PC-9 (cell line): ENCODE results near the gene ZNF282.

Experiments
- CTCF ChIP-seq: fragments of 200-600 bp; sonication (generic); conservative IDR thresholded peaks from 2 replicates; pipeline ENCODE4 v1.6.1; 2017; ENCODE audit warnings: mixed run types, antibody characterized with exemption, mild to moderate bottlenecking, moderate library complexity
- EZH2 ChIP-seq: fragments of 200-600 bp; sonication (generic); IDR thresholded peaks from 2 replicates; pipeline ENCODE4 v1.8.0; 2017; ENCODE audit warnings: antibody characterized with exemption, low read depth

DNA sequence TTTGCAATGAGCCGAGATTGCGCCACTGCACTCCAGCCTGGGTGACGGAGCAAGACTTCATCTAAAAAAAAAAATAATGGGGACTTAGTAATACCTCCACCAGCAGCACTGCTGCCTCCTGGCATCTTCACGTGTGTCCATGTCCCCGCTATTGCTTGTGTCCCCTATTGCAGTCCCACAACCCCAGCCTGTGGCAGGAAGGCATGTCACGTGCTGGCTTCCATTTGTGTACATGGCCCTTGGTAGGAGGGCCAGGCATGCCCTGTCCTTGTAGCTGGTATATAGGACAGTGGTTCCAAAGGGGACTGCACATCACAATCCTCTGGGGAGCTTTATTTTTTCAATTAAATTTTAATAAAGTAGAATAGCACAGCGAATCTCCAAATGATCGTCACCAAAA lies 72.4 kb downstream of the ZNF282 start:
- TF ChIP-seq CTCF (no peak), EZH2 (no peak)
